GM18861 (cell line): ENCODE results near the gene FHIT.

Experiments used
- ATAC-seq: cut with Tn5 transposase; IDR thresholded peaks from one replicate; pipeline ENCODE4 v1.9.1; 2021; ENCODE audit not compliant: unreplicated experiment

The FHIT gene

DNA sequence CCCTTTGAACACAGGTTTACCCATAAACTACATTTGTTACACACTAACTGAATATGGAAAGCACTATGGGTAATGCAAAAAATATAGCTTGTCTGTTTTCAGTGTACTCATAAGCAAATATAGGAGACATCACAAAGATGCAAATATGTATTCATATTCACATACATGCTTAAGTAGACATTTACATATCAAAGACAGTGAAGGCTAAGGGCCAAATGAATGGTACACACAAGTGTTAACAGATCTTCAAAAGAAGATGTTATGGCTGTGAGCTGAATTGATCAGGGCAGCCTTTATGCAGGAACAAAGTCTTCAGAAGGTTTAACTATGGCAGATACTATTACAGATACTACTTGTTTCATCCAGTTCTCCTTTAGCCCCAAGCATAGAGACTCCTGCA, 384.1 kb downstream of the FHIT start:
- no peak for ATAC-seq

DNA sequence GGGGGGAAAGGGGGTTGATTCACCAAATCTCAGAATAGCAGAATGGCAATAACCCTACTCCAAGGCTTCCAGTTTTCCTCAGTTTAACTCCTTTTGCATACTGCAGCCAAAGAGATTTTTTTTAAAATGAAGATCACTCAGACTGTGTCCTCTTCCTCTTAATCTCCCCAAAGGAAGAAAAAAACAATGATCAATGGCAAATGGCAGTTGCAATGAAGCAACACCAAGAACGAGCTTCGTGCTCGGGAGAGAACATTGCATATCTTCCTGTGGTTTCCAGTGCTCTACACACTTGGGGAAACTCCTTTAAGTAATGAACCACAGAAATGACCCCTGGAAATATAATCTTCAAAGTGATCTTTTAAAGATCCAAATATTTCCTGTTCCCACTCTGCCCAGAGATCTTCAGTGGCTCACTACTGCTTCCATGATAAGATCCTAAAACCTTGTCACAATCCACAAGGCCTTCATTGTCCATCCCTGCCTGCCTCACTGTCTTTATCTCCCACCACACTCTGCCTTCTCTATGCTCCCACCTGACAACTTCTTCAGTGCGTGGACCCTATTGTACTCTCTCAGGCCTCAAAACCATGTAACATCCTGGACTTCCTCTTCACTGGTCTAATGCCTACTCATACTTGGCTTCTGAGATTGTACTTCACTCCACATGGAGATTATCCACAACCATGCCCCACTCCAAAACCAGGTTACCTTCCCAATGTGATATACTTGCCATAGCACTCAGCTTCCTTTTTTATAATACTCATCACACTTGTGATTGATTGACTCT, 394.8 kb downstream of the FHIT start:
- ATAC-seq, result no peak

GRCh38 chr3:60855250-60855649, 396.0 kb downstream of the FHIT start:
- ATAC-seq, result no peak

- ATAC-seq, result no peak
These were observed 396.5 kb downstream of the FHIT start for GRCh38 chr3:60854791-60855190.

DNA sequence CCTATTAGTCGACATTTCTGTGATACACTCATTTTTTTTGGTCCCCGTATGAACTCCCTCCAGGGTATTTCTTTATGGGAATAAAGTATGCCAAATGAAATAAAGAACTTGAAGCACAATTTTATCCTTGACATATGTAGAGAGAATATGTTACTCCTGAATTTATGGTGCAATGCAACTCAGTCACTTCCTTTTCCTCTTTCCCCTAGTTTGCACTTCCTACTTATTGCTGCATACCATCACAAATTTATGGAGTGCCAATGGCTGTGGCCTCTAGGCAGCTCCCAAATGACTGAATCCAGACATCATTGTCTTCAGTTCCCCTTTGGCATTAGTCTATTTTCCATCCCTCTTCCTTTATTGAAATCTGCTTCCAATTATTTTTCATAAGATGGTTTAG, 403.5 kb downstream of the FHIT start:
- no peak for ATAC-seq

DNA sequence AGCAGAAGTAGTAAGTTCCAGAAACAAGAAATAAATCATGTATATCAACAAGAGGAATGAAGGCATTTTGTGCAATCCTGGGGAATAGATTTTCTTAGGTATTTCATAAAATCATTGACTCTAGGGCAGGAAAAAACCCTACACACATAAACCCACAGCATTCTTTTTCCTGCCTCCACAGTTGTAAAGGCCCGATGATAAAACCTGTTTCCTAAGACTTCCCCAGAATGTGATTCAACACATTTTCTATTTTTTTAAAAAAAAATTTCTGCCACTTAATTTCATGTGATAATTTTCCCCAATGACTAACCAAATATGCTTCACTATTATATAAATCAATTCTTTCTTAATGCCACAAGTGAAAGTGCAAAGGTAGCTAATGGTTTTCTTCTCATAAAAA, 407.0 kb downstream of the FHIT start:
- ATAC-seq, result no peak

DNA sequence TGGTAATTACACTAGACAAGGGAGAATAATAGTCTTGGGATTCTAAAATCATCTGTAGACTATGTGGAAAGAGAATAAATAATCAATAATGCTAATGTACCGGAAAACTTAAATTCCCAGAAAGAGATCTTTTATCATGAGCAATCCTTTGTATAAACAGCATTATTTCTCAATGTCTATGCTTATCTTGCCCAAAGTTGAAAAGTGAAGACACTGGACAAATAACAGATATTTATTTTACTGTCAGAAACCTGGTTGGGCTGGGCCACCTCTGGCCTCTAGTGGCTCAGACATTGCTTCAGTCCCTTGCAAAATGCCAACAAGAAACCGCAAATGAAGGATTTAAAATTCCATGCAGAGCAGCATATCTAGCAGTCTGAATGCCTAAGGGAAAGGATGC, 409.9 kb downstream of the FHIT start:
- ATAC-seq, result no peak

DNA sequence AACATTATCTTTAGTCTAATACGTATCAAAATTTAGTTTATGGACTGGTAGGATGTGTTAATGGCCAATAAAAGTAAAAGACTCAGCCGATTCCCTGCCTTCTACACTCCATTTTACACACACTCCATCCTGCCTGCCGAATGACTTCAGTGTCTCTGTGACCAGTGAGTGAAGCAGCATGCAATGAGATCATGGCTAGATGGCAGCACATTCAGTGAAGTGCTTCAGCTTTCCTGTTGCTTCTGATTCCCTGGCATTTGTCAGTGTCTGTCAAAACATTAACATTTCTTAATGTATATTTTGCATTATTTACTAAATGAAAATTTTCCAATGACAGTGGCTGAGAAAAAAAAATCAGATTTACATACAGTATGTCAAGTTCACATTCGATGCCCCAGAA, 412.0 kb downstream of the FHIT start:
- no peak for ATAC-seq

- no peak for ATAC-seq
These were observed 415.5 kb downstream of the FHIT start for GRCh38 chr3:60835796-60836195.

- no peak for ATAC-seq
These were observed 422.2 kb downstream of the FHIT start for GRCh38 chr3:60829058-60829457.

DNA sequence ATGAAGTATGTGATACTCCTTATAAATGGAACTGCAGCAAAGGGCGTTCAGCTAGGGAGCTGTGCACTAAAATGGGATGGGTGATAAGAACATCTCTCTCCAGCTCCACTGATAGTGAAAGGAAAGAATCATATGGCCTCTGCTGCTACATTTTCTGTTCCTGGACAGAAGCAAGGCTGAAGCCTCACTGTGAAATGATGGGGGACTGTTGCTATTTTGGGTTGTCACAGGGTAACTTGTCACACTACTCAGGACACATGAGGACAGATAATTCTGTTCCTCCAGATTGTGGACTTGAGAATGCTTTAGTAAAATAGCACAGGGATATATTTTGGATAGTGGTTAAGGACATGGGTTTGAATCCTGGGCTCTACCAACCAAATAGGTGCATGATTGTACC, 423.6 kb downstream of the FHIT start:
- ATAC-seq, result no peak

DNA sequence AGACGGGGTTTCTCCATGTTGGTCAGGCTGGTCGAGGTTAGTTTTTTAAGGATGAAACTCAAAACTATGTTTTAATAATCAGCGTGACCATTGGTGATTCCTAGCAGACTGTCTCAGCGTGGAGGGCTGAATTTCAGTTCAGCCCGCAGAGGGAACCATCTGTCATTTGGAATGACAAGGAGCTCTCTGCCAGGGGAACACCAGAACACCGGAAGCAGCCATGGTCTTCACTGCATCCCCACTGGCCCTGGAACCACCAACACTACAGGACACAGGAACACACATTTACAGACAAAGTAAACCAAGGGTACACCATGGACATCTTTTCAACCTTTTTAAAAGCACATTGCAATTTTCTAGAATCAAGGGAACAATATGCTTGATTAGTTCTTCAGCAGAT, 424.7 kb downstream of the FHIT start:
- ATAC-seq, result no peak

DNA sequence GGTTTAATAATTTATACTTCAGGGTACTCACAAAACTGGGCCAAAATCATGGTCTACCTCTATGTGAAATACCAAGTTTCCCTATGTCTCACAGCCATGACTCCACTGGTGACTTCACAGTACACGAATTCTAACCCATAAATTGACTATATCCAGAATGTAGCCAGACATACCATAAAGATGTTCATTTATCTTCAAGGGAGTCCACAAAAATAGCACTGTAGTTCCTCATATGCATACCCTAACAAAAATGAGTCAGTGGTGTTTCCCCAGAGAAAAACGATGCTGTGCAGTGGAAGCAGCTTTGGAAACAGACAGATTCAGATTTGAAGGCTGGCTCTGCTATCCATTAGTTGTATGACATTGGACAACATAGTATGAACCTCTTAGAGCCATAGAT, 438.8 kb downstream of the FHIT start:
- peak; percentile 67 for ATAC-seq

GRCh38 chr3:60810881-60811280, 440.4 kb downstream of the FHIT start:
- no peak for ATAC-seq

DNA sequence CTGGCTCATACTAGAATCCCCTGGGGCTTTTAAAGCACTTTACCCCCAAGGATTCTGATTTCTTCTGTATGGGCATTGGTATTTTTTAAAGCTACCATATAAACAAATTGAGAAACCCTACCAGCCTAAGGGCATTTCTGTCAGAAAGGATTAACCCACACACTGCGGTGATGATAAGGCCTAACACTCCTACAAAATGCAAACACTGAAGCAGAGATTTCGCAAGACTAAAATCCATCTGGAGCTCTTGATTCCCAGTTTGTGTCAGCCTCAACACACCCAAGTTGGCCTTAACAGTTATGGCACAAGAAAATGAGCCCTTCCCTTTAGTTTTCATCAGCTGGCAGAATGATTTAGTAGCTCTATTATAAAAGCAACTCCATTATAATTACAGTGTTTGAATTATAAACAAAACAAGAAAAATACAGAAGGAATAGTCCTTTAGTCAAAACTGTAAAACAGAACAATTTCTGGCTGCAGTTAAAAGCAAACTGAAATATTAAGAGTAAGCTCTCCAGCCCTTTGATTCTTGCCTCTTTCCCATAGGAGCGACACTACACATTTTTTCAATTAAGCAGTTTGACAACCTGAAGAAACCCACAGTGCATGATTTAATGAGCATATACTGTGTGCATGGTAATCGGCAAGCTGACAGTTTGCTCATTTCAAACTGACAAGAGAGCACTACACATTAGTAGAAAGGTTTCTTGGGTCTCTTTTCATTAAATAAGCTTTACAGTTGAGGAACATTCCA, 441.2 kb downstream of the FHIT start:
- ATAC-seq, result no peak

GRCh38 chr3:60803216-60804173, 447.8 kb downstream of the FHIT start:
- no peak for ATAC-seq

- ATAC-seq, result no peak
These were observed 449.9 kb downstream of the FHIT start for GRCh38 chr3:60801307-60801706.

- no peak for ATAC-seq
These were observed 452.8 kb downstream of the FHIT start for GRCh38 chr3:60798456-60798855.

DNA sequence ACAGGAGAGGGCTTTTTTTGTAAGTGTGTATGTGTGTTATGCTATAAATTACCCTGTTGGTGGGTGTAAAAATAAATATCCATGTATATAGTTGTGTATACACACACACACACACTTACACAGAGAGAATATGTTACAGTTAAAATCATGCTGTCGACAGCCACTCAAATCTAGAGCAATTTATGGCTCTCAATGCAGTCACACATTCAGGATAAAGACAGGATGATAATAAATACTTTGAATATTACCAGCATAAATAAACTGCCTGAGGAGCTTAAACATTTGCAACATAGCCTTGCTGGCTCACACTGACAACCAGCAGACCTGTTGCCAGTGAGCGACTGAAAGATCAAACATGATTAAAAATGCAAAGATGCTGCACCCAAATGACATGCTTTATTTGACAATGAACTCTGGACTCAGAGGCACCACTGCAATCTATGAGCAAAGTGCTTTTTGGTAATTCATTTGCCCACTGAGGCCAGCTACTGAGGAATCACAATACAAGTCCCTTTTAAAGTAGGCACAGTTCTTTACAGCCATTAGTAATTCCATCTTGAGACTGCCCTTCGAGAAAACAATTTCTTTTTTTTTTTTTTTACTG, 458.9 kb downstream of the FHIT start:
- no peak for ATAC-seq

DNA sequence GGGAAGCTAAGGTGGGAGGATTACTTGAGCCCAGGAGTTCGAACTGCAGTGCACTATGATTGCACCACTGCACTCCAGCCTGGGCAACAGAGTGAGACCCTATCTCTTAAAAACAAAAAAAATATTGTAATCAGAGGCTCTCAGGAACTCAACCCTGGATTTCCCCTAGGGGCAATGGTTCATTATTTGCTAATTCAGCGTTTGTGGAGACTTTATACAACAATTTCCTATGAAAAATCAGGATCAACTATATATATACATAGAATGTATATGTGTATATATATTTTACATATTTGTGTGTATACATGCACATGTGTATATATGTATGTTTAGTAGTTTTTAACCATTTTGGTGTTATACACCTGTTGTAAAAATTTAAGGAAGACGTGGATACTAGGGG, 463.1 kb downstream of the FHIT start:
- no peak for ATAC-seq

GRCh38 chr3:60781935-60782334, 469.3 kb downstream of the FHIT start:
- no peak for ATAC-seq
